Esophagus mucosa (tissue), 1 donor: ENCODE measurements around the gene TRIM48. TPM values are rescaled to one million over a fixed set of nuclear protein-coding genes. Genes with fewer than 3 reads are reported as not detected.
"Not testable (repeated sequence)": the region's sequence is repeated elsewhere in the genome, so short reads cannot be mapped to it uniquely, and the experiment has no call there.

Source experiments
- ATAC-seq: fragments of 200-7000 bp; cut with Tn5 transposase; one replicate; pipeline ENCODE4 v1.9.1; 2020
- total RNA-seq: library from RNA; stranded (reverse); gene quantifications from one replicate; pipeline ENCODE4 v1.2.4, GENCODE V29; 2023
- donor health status: DM: yes; HTN: yes; CAD: no.

TRIM48 gene, protein sequence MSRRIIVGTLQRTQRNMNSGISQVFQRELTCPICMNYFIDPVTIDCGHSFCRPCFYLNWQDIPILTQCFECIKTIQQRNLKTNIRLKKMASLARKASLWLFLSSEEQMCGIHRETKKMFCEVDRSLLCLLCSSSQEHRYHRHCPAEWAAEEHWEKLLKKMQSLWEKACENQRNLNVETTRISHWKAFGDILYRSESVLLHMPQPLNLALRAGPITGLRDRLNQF
- total RNA-seq = not detected

DNA sequence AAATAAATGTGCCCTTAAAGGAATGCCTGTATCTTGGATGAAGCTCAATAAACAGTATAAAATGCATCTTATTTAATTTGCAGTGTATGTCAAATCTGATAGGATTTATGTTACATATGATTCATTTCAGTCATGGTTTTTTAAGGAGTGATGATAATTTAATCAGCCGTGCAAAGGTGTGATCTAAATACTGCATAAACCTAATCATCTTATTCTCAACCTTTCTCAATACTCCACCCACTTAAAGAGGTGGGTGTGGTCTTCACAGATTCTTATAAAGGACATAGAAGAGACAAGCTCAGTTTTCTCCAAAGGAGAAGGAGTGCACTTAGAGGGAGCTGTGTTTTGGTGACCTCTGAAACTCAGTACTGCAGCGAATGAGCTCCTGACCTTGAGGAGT is at the start of gene TRIM48:
Gene TRIM48 (plus strand): TSS at position 301 of the 400 bp plus-strand sequence. CDS start 113 bp downstream, outside the sequence.
- ATAC-seq = not testable (repeated sequence)

DNA sequence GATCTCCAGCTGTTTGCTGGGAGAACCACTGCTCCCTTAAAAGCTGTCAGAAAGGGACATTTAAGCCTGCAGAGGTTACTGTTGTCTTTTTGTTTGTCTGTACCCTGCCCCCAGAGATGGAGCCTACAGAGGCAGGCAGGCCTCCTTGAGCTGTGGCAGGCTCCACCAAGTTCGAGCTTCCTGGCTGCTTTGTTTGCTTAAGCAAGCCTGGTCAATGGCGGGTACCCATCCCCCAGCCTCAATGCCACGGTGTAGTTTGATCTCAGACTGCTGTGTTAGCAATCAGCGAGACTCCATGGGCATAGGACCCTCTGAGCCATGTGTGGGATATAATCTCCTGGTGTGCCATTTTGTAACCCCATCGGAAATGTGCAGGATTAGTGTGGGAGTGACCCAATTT is 23.6 kb upstream of the TRIM48 start:
- not testable (repeated sequence) for ATAC-seq

DNA sequence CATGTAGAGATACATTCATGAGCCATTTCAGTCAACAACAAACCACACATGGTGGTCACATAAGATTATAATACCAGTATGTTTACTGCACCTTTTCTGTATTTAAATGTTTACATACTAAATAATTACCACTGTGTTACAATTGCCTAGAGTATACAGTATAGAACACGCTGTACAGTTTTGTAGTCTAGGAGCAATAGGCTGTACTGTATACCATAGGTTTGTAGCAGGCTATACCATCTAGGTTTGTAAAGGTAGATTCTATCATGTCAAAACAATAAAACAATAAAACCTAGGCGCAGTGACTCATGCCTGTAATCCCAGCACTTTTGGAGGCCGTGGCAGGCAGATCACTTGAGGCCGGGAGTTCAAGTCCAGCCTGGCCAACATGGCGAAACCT is 1.1 kb downstream of the TRIM48 start:
- no peak for ATAC-seq

Other genes starting within 250 kb of the TRIM48 start
- gene OR4A16, start 81.0 kb downstream of the TRIM48 start, total RNA-seq = not detected
- gene OR4A15, start 105.8 kb downstream of the TRIM48 start, total RNA-seq = not detected